GM19463 (cell line): ENCODE measurements around the gene CYBC1.
A peak's percentile ranks its signal among the peaks of the same experiment; 100 is the strongest.
"Not testable (repeated sequence)": the region's sequence is repeated elsewhere in the genome, so short reads cannot be mapped to it uniquely, and the experiment has no call there.

Experiments
- ATAC-seq: cut with Tn5 transposase; IDR thresholded peaks from one replicate; pipeline ENCODE4 v1.9.1; 2021; ENCODE audit warnings: mild to moderate bottlenecking, moderate library complexity; ENCODE audit not compliant: unreplicated experiment

The CYBC1 gene

DNA sequence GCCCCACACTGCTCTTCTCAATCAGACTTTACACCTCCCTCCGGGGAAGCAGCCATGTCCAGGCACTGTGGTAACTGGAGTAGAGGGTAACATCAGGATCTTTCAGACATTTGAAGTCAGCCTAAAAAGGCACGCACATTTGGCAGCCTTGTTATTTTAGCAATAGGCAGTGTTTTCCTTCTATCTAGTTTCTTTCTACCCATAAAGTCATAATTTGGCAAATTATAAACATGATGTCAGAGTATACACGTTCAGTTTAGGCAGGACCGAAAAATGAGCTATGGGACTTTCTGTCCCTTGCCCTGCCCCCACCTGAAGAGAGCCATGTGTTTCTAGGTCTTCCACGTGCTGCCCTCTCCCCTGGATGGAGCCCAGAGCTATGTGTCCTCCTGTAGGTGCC is 29.1 kb upstream of the CYBC1 start:
- ATAC-seq: no peak

DNA sequence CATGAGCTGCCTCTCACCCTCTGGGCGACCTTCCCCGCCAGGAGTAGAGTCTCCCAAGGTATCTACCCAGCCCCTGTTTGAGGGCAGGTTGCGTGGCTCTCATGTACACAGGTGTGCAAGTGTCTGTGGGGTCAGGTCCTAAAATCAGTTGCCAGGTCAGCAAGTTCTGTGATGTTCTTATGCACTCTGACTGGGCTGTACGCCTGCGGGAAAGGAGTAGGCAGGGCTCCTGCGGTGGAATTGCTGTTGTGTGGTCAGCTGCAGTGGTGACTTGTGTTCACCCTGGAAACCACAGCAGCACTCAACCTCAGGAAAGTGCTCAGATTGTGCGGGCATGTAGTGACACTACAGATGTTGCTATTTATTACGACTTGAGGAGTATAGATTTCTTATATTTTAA is 27.4 kb upstream of the CYBC1 start:
- ATAC-seq: no peak

DNA sequence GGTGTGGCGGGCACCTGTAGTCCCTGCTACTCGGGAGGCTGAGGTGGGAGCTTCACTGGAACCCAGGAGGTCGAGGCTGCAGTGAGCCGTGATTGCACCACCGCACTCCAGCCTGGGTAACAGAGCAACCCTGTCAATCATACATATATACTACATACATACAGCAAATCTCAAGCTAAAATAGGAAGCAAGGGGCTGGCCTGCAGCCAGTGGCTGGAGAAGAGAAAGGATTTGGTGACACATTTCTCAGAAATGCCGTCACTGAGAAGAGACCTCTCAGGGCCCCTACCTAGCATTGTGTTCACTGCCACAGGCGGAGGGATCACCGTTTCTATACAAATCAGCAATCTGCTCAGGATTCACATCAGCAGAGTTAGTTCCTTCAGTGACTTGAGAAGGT is 24.9 kb upstream of the CYBC1 start:
- no peak for ATAC-seq

DNA sequence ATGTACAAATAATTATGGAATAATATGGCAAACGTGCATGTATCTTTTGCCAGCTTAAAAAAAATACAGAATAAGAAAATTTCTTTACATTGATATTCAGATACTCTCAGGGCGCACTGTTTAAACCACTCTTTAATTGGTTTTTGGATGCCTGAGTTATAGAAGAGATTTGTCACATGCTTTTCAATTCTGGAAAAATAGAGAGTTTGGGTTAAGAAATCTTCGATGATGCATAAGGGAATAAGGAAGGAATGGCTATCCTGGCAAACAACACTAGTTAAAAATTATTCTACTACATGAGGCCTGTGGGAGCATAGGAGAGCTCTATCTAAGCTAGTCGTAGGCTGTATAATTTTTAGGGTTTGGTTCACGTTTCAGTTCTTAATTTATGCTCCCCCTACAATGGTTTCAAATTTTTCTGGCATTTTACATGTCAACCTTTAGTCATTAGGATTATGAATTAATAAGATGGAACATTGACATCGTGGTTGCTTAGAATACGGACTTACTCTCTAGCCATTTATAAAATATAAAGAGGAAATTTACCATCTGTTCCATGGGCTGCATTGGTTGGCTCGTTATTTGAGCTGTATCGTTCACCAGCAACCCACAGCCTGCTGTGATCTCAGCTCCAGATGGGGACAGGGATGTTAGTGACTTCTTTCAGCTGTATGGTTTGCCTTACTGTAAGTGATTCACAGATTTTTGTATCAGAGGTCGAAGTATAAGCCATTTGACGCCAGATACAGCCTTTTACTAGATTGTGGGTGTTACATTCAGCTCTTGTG is 23.9 kb upstream of the CYBC1 start:
- no peak for ATAC-seq

DNA sequence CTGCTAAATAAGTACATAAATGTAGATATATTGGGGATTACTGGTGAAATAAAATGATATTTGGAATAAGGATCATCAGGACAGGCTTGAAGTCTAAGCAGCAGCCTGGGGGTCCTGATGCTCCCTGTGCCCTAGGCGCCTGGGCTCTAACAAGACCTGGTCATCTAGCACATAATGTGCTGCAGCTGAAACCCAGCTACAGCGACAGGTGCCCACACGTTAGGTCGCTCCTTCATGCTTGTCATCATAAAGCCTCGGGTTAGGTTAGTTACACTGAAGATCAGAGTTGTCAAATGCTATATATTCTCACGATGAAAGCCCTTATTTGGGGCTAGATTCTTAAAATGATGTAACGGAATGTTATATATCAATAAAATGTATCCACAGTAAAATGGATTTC is 19.5 kb upstream of the CYBC1 start:
- no peak for ATAC-seq

DNA sequence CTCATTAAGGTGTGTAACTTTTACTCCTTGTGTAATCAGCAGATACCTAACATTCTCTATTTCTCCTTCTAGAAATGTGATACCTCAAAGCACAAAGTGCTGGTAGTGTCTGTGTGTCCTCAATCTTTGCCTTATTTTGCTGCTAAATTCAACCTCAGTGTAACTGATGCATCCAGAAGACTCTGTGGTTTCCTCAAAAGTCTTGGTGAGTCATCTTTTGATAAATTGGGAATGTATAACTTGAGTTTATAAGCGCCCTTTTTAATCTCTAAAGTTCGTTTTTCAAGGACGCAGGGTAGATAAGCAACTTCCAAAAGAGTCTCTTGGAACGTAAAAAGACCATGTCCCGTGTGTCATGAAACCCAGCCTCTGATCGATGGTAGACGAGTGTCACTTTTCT is 18.1 kb upstream of the CYBC1 start:
- ATAC-seq: no peak

DNA sequence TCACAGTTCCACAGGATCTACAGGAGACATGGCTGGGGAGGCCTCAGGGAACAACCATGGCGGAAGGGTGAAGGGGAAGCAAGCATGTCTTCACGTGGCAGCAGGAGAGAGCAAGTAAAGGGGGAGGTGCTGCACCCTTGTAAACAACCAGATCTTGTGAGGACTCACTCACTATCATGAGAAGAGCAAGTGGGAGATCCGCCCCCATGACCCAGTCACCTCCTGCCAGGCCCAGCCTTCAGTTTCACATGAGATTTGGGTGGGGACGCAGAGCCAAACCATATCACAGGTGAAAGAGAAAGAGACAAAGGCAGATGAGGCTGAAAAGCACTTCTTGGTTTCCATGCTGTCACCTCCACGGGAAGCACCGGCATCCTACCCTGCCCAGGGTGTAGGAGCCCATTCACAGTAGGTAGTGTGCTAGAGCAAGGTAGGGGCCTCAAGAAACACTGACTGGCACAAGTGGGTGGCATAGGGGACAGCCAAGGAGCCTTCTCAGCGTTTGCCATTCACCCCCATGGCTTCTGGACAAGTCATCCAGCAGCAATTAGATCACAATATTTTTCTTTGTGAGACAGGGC is 14.6 kb upstream of the CYBC1 start:
- ATAC-seq: no peak

DNA sequence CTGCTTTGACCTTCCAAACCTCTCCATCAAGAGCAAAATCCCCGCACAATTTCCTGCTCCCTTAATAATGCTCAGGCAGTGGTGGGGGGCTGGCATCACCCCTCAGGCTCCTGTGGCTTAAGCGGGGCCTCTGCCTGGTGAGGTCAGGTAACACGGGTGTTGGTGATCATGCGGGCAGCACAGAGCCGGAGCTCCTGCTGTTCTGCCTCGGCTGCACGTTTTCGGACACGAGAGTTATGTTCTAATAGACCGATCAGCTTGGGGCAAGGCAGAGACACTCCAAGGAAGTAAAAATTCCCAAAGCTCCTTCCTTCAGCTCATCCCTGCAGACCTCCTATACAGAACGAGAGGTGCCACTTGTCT is 14.0 kb upstream of the CYBC1 start:
- ATAC-seq: no peak

DNA sequence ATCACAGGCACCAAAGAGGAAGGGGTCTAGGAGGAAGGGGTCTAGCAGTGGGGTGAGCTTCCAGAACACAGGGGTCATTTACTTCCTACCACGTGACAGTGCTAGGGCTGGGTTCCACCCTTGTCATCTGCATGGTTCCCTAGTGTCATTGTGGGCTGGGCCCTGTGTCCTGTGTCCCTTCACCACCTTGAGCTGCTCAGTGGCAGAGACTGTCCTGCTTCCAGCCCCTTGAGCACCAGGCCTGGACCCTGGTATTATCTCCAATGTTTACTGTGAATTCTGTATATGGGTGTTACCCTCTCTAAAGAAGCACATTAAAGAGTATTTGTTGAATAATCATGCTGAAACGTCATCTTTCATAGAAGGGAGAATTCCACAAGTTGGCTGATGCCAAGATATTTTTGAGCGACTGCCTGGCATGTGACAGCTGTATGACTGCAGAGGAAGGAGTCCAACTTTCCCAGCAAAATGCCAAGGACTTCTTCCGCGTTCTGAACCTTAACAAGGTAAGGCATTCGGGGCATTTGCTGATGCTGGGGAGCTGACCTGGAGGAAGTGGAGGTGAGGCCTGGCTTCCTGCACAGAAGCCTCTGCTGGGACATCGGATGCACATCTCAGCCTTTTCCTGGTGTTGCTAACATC is 13.5 kb upstream of the CYBC1 start:
- ATAC-seq: no peak

DNA sequence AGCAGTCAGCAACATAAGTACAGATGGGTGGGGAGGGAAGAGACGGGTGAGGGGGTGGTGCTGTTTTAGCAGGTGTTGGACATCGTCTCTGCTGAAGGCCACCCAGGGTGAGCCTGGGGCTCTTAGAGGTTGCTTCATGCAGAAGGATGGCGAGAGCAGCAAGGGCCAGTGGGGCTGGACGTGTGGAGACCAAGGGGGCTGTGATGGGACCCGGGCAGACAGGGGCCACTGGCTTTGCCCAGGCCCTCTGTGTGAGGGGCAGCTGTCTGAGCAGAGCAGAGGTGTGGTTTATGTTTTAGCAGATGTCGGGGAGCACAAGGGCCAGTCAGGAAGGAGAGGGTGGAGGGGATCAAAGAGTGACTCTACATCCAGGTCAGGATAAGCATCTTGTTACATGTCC is 12.8 kb upstream of the CYBC1 start:
- no peak for ATAC-seq

DNA sequence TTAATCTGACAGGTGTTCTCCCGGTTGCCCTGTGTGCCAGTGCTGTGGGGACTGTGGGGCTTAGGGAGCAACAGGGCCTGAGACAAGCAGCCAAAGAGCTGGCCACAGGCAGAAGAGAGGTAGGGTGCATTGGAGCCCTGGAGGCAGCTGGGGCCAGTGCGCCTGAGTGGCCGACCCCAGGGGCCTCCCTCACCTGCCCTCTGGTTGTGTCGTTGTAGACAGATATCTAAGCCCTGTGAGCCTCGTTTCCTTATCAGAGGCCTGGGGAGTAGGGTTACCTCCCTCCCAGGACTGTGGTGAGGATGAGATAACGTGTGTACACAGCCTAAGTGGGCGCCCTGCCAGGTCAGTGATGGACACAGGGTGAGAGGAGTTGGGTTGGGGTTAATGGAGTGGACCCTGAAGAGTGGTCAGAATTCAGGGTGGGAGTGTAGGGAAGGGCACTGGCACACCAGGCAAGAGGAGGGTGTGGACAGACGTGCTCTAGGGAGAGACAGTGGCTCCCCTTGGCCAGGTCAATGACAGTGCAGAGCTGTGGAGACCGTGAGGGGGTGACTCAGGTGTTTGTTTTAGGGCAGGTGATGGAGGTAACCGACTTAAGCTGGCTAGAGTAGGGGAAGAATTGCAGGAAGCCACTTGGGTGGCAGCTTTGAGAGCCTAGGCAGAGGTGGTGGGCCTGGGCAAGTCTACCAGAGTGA is 11.4 kb upstream of the CYBC1 start:
- no peak for ATAC-seq

DNA sequence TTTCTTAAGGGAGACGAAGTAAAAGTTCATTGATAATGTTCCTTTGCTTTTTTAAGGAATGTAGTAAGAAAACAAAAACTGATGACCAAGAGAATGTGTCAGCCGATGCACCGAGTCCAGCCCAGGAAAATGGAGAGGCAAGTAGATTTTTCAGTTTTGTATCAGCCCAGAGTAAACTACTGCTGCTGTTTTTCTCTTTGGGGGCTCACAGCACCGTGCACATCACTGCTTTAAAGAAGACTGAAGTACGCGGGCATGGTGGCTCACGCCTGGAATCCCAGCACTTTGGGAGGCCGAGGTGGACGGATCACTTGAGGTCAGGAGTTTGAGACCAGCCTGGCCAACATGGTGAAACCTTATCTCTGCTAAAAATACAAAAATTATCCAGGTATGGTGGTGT is 9.4 kb upstream of the CYBC1 start:
- ATAC-seq: not testable (repeated sequence)

DNA sequence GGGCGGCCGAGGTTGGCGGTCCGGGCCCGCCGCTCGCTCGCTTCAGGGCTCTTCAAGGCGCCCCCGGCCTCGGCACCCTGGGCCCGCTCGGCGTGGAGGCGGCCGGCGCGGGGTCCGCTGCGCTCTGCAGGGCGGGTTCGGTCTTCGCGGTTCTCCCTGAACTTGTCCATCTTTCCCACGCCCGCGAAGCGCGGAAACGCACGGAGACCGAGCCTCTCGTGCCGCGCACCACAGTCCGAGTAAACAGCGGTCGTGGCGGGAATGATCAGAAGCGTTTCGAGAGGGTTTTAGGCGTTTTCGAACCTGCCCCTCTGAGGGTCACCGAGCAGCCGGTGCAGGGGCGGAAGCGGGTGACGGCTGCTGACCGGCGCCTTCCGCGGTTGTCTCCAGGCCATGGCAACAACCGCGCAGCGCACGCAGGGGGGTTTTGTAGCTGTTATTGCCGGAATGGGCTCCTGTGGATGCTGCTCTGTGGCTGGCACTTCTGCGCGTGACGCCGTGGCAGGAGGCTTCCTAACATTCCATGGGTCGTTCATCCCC is 8.4 kb upstream of the CYBC1 start:
- ATAC-seq: no peak

DNA sequence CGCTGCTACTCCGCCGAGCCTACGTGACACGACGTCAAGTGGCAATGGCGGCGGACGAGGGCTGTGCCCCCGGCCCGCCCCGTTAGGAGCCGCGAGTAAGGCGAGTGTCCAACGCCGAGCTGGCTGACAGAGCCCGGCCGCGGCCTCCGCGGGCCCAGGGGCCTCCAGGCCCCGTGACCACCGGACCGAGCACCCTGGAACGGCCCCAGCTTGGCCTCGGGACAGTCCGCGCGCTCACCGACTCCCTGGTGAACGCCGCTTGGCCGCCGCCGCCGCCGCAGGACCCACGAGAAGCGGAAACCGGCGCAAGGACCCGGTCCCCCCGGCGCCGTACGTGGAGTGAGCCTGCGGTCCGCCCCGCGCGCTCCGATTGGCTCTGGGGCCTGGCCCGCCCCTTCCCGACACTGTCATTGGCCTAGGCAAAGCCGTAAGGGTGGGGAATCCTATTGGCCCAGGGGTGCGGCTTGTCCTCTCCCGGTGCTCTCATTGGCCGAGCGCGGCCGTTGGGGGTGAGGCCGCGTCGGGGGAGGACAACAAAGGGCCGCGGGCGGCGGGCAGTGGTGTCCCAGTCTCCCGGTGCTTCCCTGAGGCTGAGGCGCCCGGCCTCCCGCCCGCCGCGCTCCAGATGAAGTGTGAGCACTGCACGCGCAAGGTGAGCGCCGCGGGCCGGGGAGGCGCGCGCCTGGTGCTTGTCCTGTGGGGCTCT is 7.8 kb upstream of the CYBC1 start, which contains the start of gene NARF:
Gene NARF (plus strand): TSS at position 563 of the 706 bp plus-strand sequence. CDS start 63 bp downstream, at position 626.
- ATAC-seq: peak; percentile 95

DNA sequence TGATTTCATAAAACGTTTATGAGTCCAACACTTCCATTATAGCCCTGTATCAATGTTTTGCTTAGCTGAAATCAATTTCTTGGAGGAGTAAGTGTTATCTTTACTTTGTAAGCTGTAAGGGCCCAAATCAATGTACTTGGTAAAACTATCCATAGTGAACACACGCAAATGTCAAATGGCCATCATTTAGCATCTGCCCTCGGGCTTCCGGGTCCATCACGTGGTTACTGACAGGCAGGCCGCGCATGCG is 7.3 kb upstream of the CYBC1 start:
- ATAC-seq: no peak

DNA sequence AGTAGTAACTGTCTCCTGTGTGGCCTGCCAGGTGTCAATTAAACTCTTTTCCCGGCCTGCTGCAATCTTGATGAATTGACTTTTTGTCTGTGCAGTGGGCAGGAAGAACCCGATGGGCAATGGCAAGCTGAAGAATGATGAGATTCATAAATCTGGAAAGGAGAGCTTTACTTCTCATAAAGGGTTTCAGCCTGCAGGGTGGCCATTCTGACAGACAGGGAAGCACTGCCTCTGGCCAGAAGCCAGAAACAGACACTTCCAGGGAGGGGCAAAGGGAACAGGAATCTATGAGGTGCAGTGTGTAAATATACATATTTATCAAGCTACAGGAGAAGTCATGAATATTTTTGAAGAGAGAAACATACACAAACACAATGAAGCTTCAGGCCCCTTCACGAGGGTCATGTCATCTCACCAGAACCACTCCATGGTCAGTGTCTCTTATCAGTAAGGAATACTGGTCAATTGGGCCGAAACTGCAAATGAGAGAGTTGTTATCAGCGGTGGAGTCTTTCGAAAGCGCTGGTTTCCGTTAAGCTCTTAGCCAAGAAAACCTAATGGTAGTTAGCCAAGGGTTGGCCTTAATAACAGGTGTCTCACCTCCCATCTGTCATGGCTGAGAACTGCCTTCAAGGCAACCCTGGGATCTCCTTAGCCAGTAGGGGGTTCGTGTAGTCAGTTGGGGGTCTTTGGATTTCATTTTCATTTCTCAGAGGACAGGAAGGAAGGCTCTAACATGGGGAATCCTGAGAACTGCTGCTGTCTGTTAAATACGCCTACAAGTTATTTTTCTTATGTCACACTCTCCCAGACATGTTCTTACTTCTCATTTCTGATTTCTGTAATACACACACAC is 6.7 kb upstream of the CYBC1 start:
- ATAC-seq: no peak

DNA sequence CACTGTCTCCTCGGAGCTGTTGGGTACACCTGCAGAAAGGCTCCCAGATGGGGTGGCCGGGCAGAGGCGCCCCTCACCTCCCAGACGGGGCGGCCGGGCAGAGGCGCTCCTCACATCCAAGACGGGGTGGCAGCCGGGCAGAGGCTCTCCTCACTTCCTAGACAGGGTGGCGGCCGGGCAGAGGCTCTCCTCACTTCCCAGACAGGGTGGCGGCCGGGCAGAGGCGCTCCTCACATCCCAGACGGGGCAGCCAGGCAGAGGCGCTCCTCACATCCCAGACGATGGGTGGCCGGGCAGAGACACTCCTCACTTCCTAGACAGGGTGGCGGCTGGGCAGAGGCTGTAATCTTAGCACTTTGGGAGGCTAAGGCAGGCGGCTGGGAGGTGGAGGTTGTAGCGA is 3.2 kb upstream of the CYBC1 start:
- not testable (repeated sequence) for ATAC-seq

DNA sequence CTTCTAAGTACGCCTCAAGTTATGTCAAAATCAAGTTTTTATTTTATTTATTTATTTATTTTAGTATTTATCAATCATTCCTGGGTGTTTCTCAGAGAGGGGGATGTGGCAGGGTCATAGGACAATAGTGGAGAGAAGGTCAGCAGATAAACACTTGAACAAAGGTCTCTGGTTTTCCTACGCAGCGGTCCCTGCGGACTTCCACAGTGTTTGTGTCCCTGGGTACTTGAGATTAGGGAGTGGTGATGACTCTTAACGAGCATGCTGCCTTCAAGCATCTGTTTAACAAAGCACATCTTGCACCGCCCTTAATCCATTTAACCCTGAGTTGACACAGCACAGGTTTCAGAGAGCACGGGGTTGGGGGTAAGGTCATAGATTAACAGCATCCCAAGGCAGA is 2.6 kb upstream of the CYBC1 start:
- ATAC-seq: not testable (repeated sequence)

DNA sequence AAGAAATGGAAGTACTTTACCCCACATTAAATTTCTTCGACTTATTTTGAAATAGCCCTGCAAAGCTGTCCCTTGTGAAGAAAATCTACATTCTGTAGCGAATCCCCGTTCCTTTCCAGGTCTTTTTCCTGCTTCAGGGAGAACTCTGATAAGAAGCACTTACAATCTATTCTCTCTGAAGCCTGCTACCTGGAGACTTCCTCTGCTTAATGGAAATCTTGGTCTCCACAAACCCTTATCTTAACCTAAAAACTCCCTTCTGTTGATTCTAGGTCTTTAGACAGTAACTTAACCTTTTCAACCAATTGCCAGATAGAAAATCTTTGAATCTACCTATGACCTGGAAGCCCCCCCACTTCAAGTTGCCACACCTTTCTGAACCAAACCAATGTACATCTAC is 1.6 kb upstream of the CYBC1 start:
- ATAC-seq: no peak

DNA sequence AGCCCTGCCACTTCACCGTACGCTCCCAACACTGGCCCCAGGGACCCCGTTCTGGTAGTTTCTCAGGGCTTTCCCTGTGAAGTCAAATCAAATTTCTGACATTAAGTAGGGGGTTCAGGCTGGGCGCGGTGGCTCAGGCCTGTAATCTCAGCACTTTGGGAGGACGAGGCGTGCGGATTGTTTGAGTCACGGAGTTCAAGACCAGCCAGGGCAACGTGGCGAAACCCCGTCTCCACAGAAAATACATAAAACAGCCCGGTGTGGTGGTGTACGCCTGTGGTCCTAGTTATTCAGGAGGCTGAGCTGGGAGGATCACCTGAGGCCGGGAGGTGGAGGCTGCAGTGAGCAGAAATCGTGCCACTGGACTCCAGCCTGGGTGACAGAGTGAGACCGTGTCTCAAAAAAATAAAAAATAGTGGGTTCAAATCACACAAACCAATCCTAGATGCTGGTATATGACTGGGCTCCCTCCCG is 632 bp downstream of the CYBC1 start:
- no peak for ATAC-seq
